NCI-H446 treated with DMSO at 0.1 percent for 48 hours (cell line): Measurements from ENCODE around the gene NUDT7.

Experiments used
- DNase-seq: peaks from one replicate; lab custom pipeline; 2025; lab: John Stamatoyannopoulos, UW

Gene NUDT7

DNA sequence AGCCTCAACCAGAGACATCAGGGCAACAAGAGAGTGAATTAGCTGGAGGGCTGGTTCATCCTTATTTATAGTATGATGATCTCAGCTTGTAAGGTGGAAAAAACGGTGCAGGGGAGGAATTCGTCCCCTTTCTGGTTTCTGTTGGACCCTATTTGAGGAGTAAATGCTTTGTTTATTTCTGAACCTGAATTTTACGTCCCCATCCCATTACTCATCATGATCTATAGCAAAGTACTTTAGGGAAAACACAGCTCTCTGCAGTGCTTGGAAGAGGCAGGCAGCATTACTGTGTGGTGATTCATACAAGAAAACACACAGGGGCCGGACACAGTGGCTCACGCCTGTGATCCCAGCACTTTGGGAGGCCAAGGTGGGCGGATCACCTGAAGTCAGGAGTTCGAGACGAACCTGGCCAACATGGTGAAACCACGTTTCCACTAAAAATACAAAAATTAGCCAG lies 58.1 kb downstream of the NUDT7 start:
- no peak for DNase-seq

DNA sequence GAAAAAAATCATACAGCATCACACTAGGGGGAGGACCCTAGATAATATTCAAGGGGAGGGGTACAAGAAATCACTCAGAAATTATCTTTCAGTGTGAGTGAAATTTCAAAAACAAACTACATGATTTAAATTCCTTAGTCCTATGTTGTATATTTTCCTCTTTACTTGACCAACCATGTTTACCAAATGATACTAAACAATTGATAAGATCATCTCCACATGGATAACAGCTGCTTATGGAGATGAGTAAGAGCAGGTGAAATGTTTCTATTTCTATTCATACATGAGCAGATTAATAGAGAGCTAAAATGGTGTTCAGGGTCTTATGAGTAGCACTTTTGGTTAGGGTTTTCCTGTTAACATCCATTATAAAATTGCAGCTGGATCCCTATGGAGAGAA lies 58.8 kb downstream of the NUDT7 start:
- DNase-seq, result no peak

DNA sequence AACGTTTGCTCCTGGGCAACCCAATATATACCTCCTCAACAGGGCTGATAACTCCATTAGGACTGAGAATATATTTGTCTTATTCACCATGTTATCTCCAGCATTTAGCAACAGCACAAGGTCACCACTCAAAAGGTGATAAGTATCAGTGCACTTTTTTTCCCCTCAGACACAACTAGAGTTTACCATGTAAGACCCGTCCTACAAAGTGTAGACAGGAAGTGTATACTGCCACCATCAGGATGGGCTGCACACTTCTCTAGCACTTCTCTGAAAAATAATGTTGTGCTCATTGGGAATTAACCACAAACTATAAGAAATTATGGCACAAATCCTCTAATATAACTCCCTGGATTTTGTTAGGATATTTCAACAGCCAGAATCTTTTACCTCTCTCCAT lies 60.4 kb downstream of the NUDT7 start:
- no peak for DNase-seq

DNA sequence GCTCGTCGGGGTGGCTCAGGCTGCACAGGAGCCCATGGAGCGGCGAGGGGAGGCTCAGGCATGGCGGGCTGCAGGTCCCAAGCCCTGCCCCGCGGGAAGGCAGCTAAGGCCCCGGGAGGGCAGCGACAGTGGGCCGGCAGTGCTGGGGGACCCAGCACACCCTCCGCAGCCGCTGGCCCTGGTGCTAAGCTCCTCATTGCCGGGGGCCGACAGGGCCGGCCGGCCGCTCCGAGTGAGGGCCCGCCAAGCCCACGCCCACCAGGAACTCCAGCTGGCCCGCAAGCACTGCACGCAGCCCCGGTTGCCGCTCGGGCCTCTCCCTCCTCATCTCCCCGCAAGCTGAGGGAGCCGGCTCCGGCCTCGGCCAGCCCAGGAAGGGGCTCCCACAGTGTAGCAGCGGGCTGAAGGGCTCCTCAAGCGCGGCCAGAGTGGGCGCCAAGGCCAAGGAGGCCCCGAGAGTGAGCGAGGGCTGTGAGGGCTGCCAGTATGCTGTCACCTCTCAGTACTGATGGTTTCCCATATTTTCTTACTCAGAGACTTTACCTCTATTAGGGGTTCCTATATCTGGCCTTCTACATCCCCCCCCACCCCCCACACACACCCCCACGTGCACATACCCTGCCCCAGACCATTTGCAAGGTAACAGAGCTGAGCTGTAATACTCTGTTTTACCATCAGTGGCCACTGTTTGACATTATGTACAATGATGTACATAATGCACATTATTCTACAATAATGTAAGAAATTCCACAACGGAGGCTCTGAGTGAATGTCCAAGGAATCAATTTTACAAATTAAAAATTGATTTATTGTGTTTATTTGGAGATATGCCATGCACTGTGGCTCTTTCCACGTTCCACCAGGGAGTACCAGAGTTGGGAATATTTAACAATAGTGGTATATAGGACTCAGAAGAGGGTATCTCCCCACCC lies 62.4 kb downstream of the NUDT7 start:
- no peak for DNase-seq

DNA sequence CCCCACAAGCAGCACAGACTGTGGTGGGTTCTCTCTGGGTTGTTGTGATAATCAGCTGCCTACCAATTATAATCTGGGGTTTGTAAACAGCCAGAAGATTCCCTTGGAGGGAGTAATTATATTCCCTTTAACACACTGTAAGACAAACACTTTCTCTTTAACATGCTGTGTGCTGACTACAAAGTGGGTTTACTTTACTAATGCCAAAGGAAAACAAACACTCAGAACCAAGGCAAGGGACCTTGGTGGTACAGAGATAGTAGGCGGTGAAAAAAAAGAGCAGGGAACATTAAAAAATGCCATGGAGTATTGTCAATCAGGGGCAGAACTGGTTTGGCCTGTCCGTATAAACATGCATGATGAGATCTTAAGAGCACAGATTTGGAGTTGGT lies 63.1 kb downstream of the NUDT7 start:
- DNase-seq, result no peak

DNA sequence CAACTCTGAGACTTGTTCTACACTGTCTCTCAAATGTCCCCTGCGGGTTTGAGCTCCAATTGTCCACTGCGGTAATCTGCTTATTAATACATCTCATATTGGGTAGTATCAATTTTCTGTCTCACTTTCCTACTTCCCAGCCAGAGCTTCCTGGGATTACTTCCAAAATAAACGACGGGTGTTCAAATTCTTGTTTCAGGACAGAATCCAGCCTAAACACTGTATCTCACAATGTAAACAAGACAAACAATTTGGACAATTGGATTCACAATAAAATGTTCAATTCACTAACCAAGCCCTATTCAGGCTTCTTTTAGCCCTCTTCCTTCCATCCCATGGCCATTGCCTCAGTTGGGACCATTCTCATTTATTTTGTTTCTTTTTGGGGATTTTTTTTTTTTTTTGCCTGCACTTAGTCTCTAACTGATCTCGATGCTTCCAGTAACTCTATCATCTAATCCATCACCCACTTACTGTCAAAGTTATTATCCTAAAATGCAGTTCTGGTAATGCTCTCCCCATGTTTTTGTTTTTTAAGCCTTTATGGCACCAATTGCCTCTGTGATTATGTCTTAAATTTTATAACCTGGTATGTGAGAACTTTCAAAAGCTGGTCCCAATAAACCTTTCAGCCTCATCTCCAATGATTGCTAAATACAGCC lies 64.0 kb downstream of the NUDT7 start:
- DNase-seq, result no peak

DNA sequence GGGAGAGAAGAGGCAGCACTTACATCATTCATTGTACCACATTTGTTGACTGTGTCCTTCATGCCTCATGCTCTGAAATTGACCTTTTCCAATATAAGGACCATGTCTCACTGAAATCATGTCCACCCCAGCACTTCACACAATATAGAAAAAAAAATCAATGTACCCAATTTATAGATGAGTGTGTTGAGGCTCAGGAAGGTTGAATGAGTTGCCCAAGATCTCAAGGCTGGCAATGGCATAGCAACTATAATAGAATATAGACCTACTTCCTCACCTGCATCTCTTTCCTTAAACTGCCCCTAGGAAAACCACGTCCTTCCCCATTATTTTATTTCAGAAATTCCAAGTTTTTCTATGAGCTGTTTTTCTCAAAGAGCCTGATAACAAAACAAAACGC lies 65.1 kb downstream of the NUDT7 start:
- DNase-seq, result no peak

DNA sequence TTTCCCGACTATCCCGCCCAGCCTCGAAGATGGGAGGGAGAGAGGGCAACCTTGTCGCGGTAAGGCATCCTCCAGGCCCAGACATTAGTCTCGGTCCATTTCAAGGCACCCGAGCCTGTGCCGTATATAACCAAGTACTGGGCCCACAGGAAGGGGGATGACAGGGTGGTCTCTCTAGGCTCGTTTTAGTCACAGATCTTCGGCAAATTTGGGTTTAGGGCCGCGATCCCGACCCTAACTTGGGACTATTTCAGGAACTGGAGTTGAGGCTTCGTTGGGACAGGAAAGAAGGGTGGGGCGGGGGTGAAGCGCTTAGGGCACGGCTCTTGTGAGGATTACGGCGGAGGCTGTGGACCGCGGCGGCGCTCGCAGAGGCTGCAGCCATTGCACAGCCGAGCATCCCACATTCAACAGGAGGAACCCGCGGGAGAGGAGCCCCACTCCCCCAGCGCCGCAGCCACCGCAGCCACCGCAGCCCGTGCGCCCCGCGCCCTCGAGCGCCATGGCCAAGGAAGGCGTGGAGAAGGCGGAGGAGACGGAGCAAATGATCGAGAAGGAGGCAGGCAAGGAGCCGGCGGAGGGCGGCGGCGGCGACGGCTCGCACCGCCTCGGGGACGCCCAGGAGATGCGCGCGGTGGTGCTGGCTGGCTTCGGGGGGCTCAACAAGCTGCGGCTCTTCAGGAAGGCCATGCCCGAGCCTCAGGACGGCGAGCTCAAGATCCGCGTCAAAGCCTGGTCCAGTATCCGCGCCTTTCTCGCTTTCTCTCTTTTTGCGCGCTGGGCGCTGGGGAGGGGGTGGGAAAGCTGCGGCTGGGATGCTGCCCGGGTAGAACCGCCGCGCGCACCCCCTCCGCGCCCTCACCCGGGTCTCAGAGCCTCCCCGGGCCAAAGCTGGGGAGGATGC lies 66.1 kb downstream of the NUDT7 start, which contains the start of gene VAT1L:
Gene VAT1L, plus strand, starts transcription at position 384 of the 904 bp plus-strand sequence. Its CDS starts 119 bp downstream, at position 503.
- no peak for DNase-seq

DNA sequence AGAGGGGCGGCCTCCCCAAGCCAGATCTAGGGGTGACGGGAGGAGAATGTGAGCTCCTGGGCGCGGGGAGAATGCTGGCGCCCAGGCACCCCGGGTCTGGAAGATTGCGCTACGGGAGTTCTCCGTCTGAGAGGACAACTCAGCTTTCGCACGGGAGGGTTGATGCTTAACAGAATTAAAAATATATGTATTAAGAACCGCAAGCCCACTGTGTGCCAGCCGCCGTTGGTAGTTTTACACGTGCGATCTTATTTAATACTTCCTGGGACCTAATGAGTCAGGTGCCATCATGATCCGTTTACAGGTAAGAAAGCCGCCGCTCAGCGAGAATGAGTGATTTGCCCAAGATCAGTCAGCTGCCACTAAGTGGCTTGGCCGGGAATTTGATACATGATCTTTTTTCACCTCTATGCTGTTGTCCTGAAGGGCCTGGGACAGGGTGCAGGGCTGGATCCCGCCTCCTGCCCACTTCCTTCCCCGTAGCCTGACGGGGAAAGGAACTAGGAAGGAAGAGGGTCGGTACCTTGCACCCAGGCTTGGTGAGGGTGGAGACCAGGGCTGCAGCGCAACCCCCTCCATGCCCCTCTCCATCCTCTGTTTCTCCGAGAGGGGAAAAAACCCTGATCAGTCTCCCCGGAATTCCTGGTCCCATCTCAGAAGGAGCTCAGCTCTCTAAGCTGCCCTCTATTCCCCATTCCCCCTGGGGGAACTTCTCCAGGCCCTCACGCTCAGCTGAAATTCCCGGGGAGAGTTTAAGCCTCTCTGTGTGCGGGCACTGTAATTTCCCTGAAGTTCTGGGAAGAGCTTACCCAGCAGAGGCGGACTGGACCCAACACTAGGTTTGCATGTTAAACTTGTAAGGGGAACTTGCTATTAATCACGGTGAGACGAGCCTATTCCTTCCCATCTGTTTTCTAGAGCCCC lies 67.0 kb downstream of the NUDT7 start:
- DNase-seq, result no peak

DNA sequence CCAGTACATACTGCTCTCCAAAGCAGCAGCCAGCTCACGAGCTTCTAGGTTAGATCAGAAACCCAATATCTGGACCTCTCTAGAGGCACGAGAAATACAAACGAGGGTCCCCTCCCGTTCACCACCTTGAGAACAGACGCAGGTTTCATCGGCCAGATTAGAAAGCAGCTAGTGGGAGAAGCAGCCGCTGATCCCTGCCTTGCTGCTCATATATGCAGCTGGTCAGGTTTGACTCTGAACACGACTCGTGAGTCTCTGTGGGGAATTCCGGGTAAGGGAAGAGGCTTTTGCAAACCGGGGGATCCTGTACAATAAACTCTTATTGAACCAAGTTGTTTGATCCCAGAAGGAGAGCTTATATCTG lies 67.7 kb downstream of the NUDT7 start:
- DNase-seq, result no peak

DNA sequence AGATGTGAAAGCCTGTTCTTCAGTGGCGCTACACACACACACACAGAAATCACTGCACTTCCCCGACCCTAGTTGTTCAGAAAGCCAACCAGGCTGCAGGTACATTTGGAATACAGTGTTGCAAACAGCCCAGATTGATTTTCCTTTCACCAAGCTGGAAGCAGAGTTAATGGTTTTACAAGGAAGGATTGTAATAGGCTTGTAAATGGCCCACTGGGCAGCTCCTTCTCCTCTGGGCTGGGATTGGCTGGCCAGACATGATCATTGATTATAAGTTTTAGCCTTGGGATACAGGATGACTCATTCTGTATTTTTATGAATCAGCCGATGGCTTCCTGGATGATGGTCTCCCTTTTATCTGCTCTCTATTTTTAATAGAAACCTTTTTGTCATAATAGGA lies 68.6 kb downstream of the NUDT7 start:
- no peak for DNase-seq
